HG03280 (cell line): Measurements from ENCODE around the gene SMARCD2.
"Not testable (repeated sequence)": the region's sequence is repeated elsewhere in the genome, so short reads cannot be mapped to it uniquely, and the experiment has no call there.

Experiments used
- ATAC-seq: cut with Tn5 transposase; IDR thresholded peaks from one replicate; pipeline ENCODE4 v1.9.1; 2021; ENCODE audit warnings: mild to moderate bottlenecking, moderate library complexity; ENCODE audit not compliant: unreplicated experiment

Gene SMARCD2

GRCh38 chr17:63842540-63843386 is at the start of gene SMARCD2:
Gene SMARCD2, minus strand, starts transcription at chr17:63842685. Its CDS starts 11 bp downstream, at chr17:63842674.
- ATAC-seq, result peak; percentile 78

GRCh38 chr17:63889026-63889848 is 46.8 kb upstream of the SMARCD2 start:
- not testable (repeated sequence) for ATAC-seq

GRCh38 chr17:63885119-63885518 is 42.6 kb upstream of the SMARCD2 start:
- ATAC-seq, result not testable (repeated sequence)

DNA sequence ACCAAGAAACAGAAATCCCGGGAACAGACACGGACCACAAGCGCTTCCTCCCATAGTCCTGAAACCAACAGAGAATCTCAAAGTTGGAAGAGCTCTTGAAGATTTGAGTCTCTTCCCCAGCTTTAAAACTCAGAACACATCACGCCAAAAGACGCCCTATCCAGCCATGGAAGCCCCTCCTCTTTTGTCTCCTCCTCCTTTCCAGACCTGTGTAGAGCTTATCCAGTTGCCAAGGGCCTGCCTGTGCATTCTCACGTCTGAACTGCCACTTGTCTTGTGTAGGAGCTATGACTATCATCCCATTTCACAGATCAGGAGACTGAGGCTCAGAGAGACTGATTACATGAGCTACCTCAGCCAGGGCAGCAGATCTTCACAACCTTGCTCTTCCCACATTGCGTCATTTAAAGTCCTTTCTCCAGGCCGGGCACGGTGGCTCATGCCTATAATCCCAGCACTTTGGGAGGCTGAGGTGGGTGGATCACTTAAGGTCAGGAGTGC is 40.2 kb upstream of the SMARCD2 start:
- not testable (repeated sequence) for ATAC-seq

- ATAC-seq, result no peak
These were observed 39.6 kb upstream of the SMARCD2 start, which contains the start of gene GH2 for GRCh38 chr17:63881935-63882601. Gene GH2, minus strand, starts transcription at chr17:63881944. Its CDS starts 143 bp downstream, at chr17:63881801.

DNA sequence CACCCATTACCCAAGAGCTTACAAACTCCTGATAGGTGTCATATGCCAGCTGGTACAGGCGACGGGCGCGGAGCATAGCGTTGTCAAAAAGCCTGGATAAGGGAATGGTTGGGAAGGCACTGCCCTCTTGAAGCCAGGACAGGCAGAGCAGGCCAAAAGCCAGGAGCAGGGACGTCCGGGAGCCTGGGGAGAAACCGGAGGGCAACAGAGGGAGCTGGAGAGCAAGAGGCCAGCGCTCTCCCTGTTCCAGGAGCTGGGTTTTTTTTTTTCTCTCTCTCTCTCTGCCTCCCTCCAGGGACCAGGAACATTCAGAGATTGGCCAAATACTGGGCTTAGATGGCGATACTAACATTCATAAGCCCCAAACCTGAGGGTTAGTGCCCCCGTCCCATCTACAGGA is 38.9 kb upstream of the SMARCD2 start:
- ATAC-seq, result not testable (repeated sequence)

DNA sequence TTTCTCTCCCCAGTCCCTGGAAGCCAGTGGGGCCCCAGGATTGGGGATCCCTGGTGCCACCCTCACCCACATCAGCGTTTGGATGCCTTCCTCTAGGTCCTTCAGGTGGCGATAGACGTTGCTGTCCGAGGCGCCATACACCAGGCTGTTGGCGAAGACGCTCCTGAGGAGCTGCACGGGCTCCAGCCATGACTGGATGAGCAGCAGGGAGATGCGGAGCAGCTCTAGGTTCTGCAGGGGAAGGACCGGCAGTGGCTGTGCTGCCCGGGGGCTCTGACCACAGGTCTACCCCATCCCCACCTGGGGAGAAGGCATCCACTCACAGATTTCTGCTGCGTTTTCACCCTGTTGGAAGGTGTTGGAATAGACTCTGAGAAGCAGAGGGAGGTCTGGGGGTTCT is 38.2 kb upstream of the SMARCD2 start:
- ATAC-seq, result no peak

- ATAC-seq, result not testable (repeated sequence)
These were observed 35.9 kb upstream of the SMARCD2 start for GRCh38 chr17:63878413-63878812.

DNA sequence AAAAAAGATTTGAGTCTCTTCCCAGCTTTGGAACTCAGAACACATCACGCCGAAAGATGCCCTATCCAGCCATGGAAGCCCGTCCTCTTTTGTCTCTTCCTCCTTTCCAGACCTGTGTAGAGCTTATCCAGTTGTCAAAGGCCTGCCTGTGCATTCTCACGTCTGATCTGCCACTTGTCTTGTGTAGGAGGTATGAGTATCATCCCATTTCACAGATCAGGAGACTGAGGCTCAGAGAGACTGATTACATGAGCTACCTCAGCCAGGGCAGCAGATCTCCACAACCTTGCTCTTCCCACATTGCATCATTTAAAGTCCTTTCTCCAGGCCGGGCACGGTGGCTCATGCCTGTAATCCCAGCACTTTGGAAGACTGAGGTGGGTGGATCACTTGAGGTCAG is 32.2 kb upstream of the SMARCD2 start:
- ATAC-seq, result not testable (repeated sequence)

- not testable (repeated sequence) for ATAC-seq
These were observed 31.7 kb upstream of the SMARCD2 start for GRCh38 chr17:63874061-63874626.

DNA sequence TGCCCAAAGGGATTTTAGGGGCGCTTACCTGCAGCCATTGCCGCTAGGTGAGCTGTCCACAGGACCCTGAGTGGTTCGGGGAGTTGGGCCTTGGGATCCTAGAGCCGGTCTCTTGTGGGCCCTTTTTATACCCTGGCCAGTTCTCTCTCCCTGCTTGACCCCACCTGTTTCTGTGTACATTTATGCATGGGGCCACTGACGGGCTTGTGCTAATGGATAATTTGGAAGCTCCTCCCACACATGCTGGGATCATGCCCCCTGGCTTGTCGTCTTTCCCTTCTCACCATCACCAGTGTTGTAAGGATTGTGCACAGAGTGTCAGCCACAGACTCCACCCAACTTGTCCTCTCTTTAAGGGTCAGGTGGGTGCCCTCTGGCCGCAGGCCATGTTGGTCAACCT is 31.1 kb upstream of the SMARCD2 start, which contains the start of gene CSH2:
Gene CSH2, minus strand, starts transcription at position 101 of the 400 bp plus-strand sequence. Its CDS starts 63 bp downstream, at position 38.
- ATAC-seq, result not testable (repeated sequence)

DNA sequence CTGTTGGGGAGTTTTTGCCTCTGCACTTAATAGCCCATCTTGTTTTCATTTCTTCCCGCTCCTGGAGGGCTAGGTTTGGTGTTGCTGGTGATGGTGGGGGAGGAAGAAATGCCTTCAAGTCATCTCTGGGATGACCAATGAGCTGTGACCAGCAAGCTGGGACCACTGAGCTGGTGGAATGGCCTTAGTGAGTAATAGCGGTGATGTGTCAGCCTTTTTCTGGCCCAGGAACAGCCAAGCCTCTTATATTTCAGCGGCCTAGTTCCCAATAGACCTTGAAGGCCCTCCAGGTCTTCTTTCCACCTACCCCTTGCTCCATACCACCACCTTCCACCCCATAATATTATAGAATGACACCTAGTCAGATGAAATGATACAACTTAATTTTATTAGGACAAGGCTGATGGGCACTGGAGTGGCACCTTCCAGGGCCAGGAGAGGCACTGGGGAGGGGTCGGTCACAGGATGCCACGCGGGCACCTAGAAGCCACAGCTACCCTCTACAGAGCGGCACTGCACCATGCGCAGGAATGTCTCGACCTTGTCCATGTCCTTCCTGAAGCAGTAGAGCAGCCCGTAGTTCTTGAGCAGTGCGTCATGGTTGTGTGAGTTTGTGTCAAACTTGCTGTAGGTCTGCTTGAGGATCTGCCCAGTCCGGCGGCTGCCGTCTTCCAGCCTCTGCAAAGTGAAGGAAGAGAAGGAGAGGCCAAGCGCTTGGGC is 29.3 kb upstream of the SMARCD2 start:
- ATAC-seq, result not testable (repeated sequence)

GRCh38 chr17:63870292-63870665 is 27.8 kb upstream of the SMARCD2 start:
- ATAC-seq, result not testable (repeated sequence)

GRCh38 chr17:63869491-63870291 is 27.2 kb upstream of the SMARCD2 start:
- ATAC-seq, result not testable (repeated sequence)

DNA sequence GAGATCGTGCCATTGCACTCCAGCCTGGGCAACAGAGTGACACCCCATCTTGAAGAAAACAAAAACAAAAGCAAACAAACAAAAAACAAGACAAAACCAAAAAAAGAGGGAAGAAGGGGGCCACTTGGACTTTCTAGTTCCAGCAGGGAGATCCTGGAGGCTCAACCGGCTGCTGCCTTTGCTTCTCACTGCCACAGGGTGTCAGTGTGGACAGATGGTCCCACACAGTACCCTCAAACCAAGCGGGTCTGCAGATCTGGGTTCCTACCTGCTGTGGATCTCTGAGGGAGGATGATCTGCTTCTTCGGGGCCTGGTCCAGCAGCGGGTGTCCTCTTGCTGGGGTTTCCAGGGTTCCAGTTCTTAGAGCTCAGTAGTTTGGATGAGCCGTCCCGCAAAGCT is 24.1 kb upstream of the SMARCD2 start:
- not testable (repeated sequence) for ATAC-seq

GRCh38 chr17:63859257-63859656 is 16.8 kb upstream of the SMARCD2 start:
- ATAC-seq, result no peak

- not testable (repeated sequence) for ATAC-seq
These were observed 13.9 kb upstream of the SMARCD2 start for GRCh38 chr17:63856425-63856824.

- no peak for ATAC-seq
These were observed 12.7 kb upstream of the SMARCD2 start for GRCh38 chr17:63855185-63855584.

GRCh38 chr17:63854709-63855108 is 12.2 kb upstream of the SMARCD2 start:
- no peak for ATAC-seq
